Stimulated activated effector memory CD8-positive, alpha-beta T cell treated with anti-CD3 and anti-CD28 coated beads, Interleukin-12 subunit alpha, Interleukin-12 subunit beta, amount 100 ng/mL, for 72 hours (primary cell): ENCODE measurements around the gene OR4D1.
A peak's percentile ranks its signal among the peaks of the same experiment; 100 is the strongest.
"Not testable (repeated sequence)": the region's sequence is repeated elsewhere in the genome, so short reads cannot be mapped to it uniquely, and the experiment has no call there.

ENCODE experiments used
- ATAC-seq: fragments of 150-1000 bp; cut with Tn5 transposase; 2 replicates; pipeline ENCODE4 v1.10.0; 2021
- DNase-seq, 2 donors: peaks; one replicate each; pipeline ENCODE4 v3.0.0; 2021 to 2022; ENCODE audit warnings: low spot score in 2 of 2
- H3K27ac Mint-ChIP-seq: one replicate; pipeline ENCODE4 v1.8.0; 2022; ENCODE audit warnings: mild to moderate bottlenecking, mixed read lengths
- H3K36me3 Mint-ChIP-seq: one replicate; pipeline ENCODE4 v1.8.0; 2022; ENCODE audit warnings: mild to moderate bottlenecking, mixed read lengths
- H3K4me1 Mint-ChIP-seq: one replicate; pipeline ENCODE4 v1.8.0; 2022; ENCODE audit warnings: mixed read lengths
- H3K4me3 Mint-ChIP-seq: one replicate; pipeline ENCODE4 v1.8.0; 2022; ENCODE audit warnings: mild to moderate bottlenecking, mixed read lengths
- H3K9me3 Mint-ChIP-seq: one replicate; pipeline ENCODE4 v1.8.0; 2022; ENCODE audit warnings: mixed read lengths

The OR4D1 gene

DNA sequence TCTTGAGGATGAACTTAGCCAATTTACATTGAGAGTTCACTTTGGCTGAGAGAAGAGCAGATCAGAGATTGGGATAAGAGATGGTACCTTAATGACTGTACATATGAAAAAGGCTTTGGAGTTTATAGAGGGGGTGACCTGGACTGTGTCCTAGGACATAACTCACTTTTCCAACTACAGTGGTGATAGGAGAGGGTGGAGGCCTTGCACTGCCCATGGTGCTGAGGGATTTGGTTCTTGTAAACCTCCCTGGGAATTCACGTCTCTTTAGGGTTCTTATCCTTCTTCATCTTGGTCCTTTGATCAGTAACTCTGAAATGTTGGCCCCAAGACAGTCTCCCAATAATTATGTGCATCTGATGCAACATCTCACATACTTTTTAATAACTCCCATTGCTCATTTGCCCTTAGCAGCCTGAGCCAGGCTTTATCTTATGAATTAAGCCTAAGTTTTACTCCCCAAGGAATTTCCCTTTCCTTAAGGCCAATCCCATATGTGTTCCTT, at the start of gene OR4D1:
Gene OR4D1, plus strand, starts transcription at position 455 of the 505 bp plus-strand sequence. CDS start 6,770 bp downstream, outside the sequence.
- ATAC-seq = no peak
- Mint-ChIP-seq H3K36me3 (no peaks in the 10 kb centered on the region), H3K27ac (no peak within 1 kb of the TSS), H3K9me3 (peaks cover 23% of the 10 kb centered on the region), H3K4me1 (peaks cover 9% of the 10 kb centered on the region), H3K4me3 (no peak within 1 kb of the TSS)
- DNase-seq = no peak

DNA sequence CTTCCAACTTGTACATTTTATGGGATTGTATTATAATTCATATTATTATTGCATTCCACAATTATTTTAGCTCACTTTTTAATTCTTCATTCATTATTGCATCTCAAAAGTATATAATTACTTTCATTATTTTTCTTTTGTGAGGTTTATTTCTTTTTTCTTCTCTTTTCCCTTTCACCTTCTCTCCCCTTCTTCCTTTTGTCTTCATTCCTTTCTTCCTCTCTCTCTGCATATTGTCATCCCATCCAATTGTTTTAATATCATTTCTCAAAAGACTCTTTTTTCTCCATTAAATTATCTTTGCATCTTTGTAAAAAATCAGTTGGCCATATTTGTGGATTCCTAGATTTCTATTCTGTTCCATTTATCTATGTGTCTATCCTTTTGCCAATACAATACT, 47.7 kb upstream of the OR4D1 start:
- ATAC-seq = no peak
- no peak overlapping the region for H3K27ac Mint-ChIP-seq
- H3K36me3 Mint-ChIP-seq = no peaks in the 10 kb centered on the region
- no peaks in the 10 kb centered on the region for H3K9me3 Mint-ChIP-seq
- H3K4me1 Mint-ChIP-seq = peaks cover 6% of the 10 kb centered on the region
- H3K4me3 Mint-ChIP-seq = no peak overlapping the region
- no peak for DNase-seq

GRCh38 chr17:58101898-58102297, 46.3 kb upstream of the OR4D1 start:
- not testable (repeated sequence) for H3K4me3 Mint-ChIP-seq, H3K27ac Mint-ChIP-seq, ATAC-seq, H3K9me3 Mint-ChIP-seq, H3K4me1 Mint-ChIP-seq, DNase-seq, H3K36me3 Mint-ChIP-seq

DNA sequence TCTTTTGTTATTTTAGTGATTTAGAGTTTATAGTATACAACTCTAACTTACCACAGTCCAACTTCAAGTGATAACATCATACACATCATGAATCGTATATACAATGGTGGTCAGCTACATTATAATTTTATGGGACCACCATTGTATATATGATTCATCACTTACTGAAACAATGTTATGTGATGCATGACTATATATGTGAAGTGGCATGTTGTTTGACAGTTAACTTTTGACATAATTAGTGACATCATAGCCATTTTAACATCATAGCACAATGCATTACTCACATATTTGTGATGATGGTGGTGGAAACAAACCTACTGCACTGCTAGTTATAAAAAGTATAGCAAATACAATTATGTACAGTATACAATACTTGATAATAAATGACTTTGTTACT, 43.1 kb upstream of the OR4D1 start:
- H3K27ac Mint-ChIP-seq = no peak overlapping the region
- H3K9me3 Mint-ChIP-seq = no peaks in the 10 kb centered on the region
- no peaks in the 10 kb centered on the region for H3K36me3 Mint-ChIP-seq
- no peak for ATAC-seq
- no peaks in the 10 kb centered on the region for H3K4me1 Mint-ChIP-seq
- no peak overlapping the region for H3K4me3 Mint-ChIP-seq
- no peak for DNase-seq

DNA sequence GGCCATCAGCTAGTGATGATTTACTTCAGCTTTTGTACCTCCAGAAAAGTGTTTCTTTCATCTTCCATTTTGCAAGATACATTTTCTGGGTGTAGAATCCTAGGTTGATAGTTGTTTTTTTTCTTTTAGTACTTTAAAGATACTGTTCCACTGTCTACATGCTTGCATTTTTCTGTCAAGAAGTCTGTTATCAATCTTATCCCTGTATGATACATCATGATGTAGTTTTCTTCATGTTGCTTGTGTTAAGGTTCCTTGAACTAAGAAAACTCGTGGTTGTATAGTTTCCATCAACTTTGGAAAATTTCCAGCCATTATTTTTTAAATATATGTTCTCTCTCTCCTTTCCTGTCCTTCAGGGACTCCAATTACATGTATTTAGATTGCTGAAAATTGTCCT, 40.9 kb upstream of the OR4D1 start:
- no peaks in the 10 kb centered on the region for H3K4me1 Mint-ChIP-seq
- H3K27ac Mint-ChIP-seq = no peak overlapping the region
- H3K36me3 Mint-ChIP-seq = no peaks in the 10 kb centered on the region
- DNase-seq (no peak), ATAC-seq (no peak)
- H3K9me3 Mint-ChIP-seq = no peaks in the 10 kb centered on the region
- H3K4me3 Mint-ChIP-seq = no peak overlapping the region

DNA sequence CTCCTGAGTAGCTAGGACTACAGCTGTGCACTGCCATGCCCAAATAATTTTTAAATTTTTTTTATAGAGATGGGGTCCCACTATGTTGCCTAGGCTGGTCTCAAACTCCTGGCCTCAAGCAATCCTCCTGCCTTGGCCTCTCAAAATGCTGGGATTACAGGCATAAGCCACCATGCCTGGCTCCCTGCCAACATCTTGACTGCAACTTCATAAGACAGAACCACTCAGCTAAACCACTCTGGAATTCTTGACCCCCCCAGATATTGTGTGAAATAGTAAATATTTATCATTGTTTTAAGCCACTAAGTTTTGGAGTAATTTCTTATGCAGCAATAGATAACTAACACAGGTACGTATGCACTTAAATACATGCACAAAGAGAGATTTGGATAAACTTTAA, 39.0 kb upstream of the OR4D1 start:
- no peaks in the 10 kb centered on the region for H3K9me3 Mint-ChIP-seq
- no peak overlapping the region for H3K4me3 Mint-ChIP-seq
- no peaks in the 10 kb centered on the region for H3K36me3 Mint-ChIP-seq
- ATAC-seq = no peak
- no peak for DNase-seq
- no peaks in the 10 kb centered on the region for H3K4me1 Mint-ChIP-seq
- H3K27ac Mint-ChIP-seq = no peak overlapping the region

- no peaks in the 10 kb centered on the region for H3K36me3 Mint-ChIP-seq
- no peaks in the 10 kb centered on the region for H3K4me1 Mint-ChIP-seq
- H3K9me3 Mint-ChIP-seq = no peaks in the 10 kb centered on the region
- H3K27ac Mint-ChIP-seq = no peak overlapping the region
- H3K4me3 Mint-ChIP-seq = no peak overlapping the region
- ATAC-seq (no peak), DNase-seq (no peak)
Observed at GRCh38 chr17:58110012-58110411, 38.2 kb upstream of the OR4D1 start.

GRCh38 chr17:58111676-58112075, 36.5 kb upstream of the OR4D1 start:
- H3K4me1 Mint-ChIP-seq = no peaks in the 10 kb centered on the region
- H3K9me3 Mint-ChIP-seq = no peaks in the 10 kb centered on the region
- H3K4me3 Mint-ChIP-seq = no peak overlapping the region
- DNase-seq = no peak
- no peak overlapping the region for H3K27ac Mint-ChIP-seq
- H3K36me3 Mint-ChIP-seq = no peaks in the 10 kb centered on the region
- ATAC-seq = no peak

- Mint-ChIP-seq H3K9me3 (no peaks in the 10 kb centered on the region), H3K27ac (no peak overlapping the region), H3K4me3 (no peak overlapping the region), H3K36me3 (no peaks in the 10 kb centered on the region), H3K4me1 (no peaks in the 10 kb centered on the region)
- DNase-seq = peak; percentile 80 to 93
- peak; percentile 84 for ATAC-seq
Observed at GRCh38 chr17:58112970-58113631, 35.1 kb upstream of the OR4D1 start.

DNA sequence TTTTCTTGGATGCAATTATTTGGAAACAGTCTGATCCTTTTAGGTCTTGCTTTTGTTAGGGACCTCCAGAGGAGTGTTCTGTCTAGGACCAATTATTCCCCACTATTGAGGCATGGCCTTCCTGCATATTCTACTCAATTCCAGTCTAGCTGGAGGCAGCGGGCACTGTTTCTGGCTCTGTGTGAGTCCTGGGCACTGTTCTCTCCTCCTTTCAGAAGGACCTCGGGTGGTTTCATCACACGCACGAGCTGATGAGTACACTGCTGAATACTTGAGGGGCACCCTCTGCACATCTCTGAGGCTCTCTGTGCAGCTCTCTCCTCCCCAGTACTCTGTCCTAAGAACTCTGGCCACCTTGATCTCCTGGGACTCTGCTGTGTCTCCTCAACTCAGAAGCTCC, 34.2 kb upstream of the OR4D1 start:
- DNase-seq (no peak), ATAC-seq (no peak)
- no peaks in the 10 kb centered on the region for H3K36me3 Mint-ChIP-seq
- no peaks in the 10 kb centered on the region for H3K9me3 Mint-ChIP-seq
- no peak overlapping the region for H3K27ac Mint-ChIP-seq
- H3K4me1 Mint-ChIP-seq = no peaks in the 10 kb centered on the region
- no peak overlapping the region for H3K4me3 Mint-ChIP-seq

GRCh38 chr17:58117382-58117781, 30.8 kb upstream of the OR4D1 start:
- H3K4me1 Mint-ChIP-seq = peaks cover 5% of the 10 kb centered on the region
- ATAC-seq = no peak

DNA sequence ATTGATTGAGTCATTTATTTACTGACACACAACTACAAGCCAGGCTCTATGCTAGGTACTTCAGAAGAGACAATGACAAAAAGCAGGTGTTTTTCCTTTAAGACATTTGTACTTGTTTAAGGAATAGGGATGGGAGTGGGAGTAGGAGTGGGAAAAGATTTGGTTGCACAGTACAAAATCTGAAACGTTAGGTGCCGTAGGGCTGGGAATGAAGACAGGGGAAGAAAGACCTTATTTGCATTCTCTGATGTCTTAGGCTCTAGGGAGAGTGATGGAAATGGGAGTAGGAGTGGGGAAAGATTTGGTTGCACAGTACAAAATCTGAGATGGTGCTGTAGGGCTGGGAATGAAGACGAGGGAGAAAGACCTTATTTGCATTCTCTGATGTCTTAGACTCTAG, 28.7 kb upstream of the OR4D1 start:
- Mint-ChIP-seq H3K9me3 (no peaks in the 10 kb centered on the region), H3K36me3 (no peaks in the 10 kb centered on the region), H3K27ac (no peak overlapping the region), H3K4me1 (peaks cover 5% of the 10 kb centered on the region), H3K4me3 (no peak overlapping the region)
- ATAC-seq = no peak
- no peak for DNase-seq

More at GRCh38 chr17:58117382-58117781, 30.8 kb upstream of the OR4D1 start:
- Mint-ChIP-seq H3K4me3 (no peak overlapping the region), H3K36me3 (no peaks in the 10 kb centered on the region), H3K27ac (no peak overlapping the region), H3K9me3 (no peaks in the 10 kb centered on the region)
- DNase-seq = no peak

- no peaks in the 10 kb centered on the region for H3K36me3 Mint-ChIP-seq
- ATAC-seq = no peak
Observed at GRCh38 chr17:58120195-58120822, 27.9 kb upstream of the OR4D1 start.

DNA sequence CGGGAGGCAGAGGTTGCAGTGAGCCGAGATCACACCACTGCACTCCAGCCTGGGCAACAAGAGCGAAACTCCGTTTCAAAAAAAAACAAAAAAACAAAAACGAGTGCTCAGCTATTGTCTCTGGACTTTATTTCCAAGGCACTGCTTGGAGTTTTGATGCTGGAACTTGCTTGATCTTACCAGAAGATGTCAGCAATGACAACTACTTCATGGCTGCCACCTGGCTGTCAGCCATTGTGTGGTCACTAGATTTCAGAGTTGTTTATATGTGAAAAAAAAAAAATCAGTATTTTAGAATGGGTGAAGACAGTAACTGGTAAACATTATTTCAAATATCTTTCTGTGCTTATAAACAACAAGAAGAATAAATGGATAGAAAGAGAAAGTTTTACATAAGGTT, 26.3 kb upstream of the OR4D1 start:
- DNase-seq (no peak), ATAC-seq (no peak)
- no peak overlapping the region for H3K27ac Mint-ChIP-seq
- no peaks in the 10 kb centered on the region for H3K36me3 Mint-ChIP-seq
- H3K4me1 Mint-ChIP-seq = peaks cover 5% of the 10 kb centered on the region
- H3K4me3 Mint-ChIP-seq = no peak overlapping the region
- H3K9me3 Mint-ChIP-seq = no peaks in the 10 kb centered on the region

More at GRCh38 chr17:58120195-58120822, 27.9 kb upstream of the OR4D1 start:
- no peaks in the 10 kb centered on the region for H3K9me3 Mint-ChIP-seq
- no peak overlapping the region for H3K27ac Mint-ChIP-seq
- H3K4me3 Mint-ChIP-seq = no peak overlapping the region
- peaks cover 5% of the 10 kb centered on the region for H3K4me1 Mint-ChIP-seq
- DNase-seq = no peak

- H3K4me3 Mint-ChIP-seq = no peak overlapping the region
- H3K27ac Mint-ChIP-seq = no peak overlapping the region
- no peaks in the 10 kb centered on the region for H3K9me3 Mint-ChIP-seq
- no peaks in the 10 kb centered on the region for H3K36me3 Mint-ChIP-seq
- DNase-seq = no peak
- no peak for ATAC-seq
- H3K4me1 Mint-ChIP-seq = no peaks in the 10 kb centered on the region
Observed at GRCh38 chr17:58127846-58128245, 20.3 kb upstream of the OR4D1 start.

DNA sequence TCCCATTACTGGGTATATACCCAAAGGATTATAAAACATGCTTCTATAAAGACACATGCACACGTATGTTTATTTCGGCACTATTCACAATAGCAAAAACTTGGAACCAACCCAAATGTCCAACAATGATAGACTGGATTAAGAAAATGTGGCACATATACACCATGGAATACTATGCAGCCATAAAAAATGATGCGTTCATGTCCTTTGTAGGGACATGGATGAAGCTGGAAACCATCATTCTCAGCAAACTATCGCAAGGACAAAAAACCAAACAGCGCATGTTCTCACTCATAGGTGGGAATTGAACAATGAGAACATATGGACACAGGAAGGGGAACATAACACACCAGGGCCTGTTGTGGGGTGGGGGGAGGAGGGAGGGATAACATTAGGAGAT, 15.5 kb upstream of the OR4D1 start:
- not testable (repeated sequence) for ATAC-seq, H3K4me3 Mint-ChIP-seq, H3K9me3 Mint-ChIP-seq, H3K27ac Mint-ChIP-seq, H3K36me3 Mint-ChIP-seq, H3K4me1 Mint-ChIP-seq, DNase-seq
